Activated naive CD4-positive, alpha-beta T cell treated with anti-CD3 and anti-CD28 coated beads, Interleukin-2, amount 50 U/mL, for 16 hours (primary cell): Measurements from ENCODE around the gene TMPRSS2.
"Not testable (repeated sequence)": the region's sequence is repeated elsewhere in the genome, so short reads cannot be mapped to it uniquely, and the experiment has no call there.

Source experiments
- DNase-seq: peaks from one replicate; pipeline ENCODE4 v3.0.0-alpha.2; 2020

TMPRSS2 gene

GRCh38 chr21:41444703-41445464 lies 63.1 kb downstream of the TMPRSS2 start:
- DNase-seq = no peak

- no peak for DNase-seq
These were observed 64.4 kb downstream of the TMPRSS2 start for GRCh38 chr21:41443562-41443961.

- no peak for DNase-seq
These were observed 65.3 kb downstream of the TMPRSS2 start for GRCh38 chr21:41442481-41443186.

- no peak for DNase-seq
These were observed 66.4 kb downstream of the TMPRSS2 start for GRCh38 chr21:41441546-41441945.

- no peak for DNase-seq
These were observed 68.7 kb downstream of the TMPRSS2 start for GRCh38 chr21:41439248-41439647.

- no peak for DNase-seq
These were observed 69.4 kb downstream of the TMPRSS2 start for GRCh38 chr21:41438425-41439113.

GRCh38 chr21:41437729-41438128 lies 70.2 kb downstream of the TMPRSS2 start:
- DNase-seq = no peak

GRCh38 chr21:41435706-41436105 lies 72.3 kb downstream of the TMPRSS2 start:
- DNase-seq = no peak

- DNase-seq = no peak
These were observed 74.4 kb downstream of the TMPRSS2 start for GRCh38 chr21:41433566-41433965.

GRCh38 chr21:41432562-41433460 lies 75.1 kb downstream of the TMPRSS2 start:
- no peak for DNase-seq

- no peak for DNase-seq
These were observed 76.0 kb downstream of the TMPRSS2 start for GRCh38 chr21:41431788-41432548.

- no peak for DNase-seq
These were observed 78.0 kb downstream of the TMPRSS2 start for GRCh38 chr21:41429925-41430491.

- DNase-seq = no peak
These were observed 78.7 kb downstream of the TMPRSS2 start for GRCh38 chr21:41429305-41429704.

- no peak for DNase-seq
These were observed 79.1 kb downstream of the TMPRSS2 start for GRCh38 chr21:41428847-41429246.

GRCh38 chr21:41428311-41428710 lies 79.6 kb downstream of the TMPRSS2 start:
- DNase-seq = no peak

GRCh38 chr21:41427556-41427955 lies 80.4 kb downstream of the TMPRSS2 start:
- DNase-seq = no peak

- no peak for DNase-seq
These were observed 81.1 kb downstream of the TMPRSS2 start for GRCh38 chr21:41426676-41427404.

- DNase-seq = peak; percentile 90
These were observed 81.8 kb downstream of the TMPRSS2 start, which contains the start of gene MX1 for GRCh38 chr21:41425954-41426675. MX1 (plus strand) TSS chr21:41426239; CDS start chr21:41432071, 5,832 bp downstream.

GRCh38 chr21:41425588-41425953 lies 82.4 kb downstream of the TMPRSS2 start:
- DNase-seq = no peak

GRCh38 chr21:41423305-41423636 lies 84.7 kb downstream of the TMPRSS2 start:
- not testable (repeated sequence) for DNase-seq
